ENCODE results near the gene COBL.

Gene COBL

GRCh38 chr7:51228386-51228958 lies 88.1 kb downstream of the COBL start:
- H3K4me1 Mint-ChIP-seq = peaks cover 26% of the 10 kb centered on the region
- no peak overlapping the region for H3K4me3 Mint-ChIP-seq
- DNase-seq = no peak
- H3K9me3 Mint-ChIP-seq = no peaks in the 10 kb centered on the region
- H3K27ac Mint-ChIP-seq = peak overlapping the region; percentile 44
- H3K27me3 Mint-ChIP-seq (ENCODE audit: low read depth, poor library complexity) = peaks cover 12% of the 10 kb centered on the region
- no peaks in the 10 kb centered on the region for H3K36me3 Mint-ChIP-seq (ENCODE audit: low read depth)
- TF ChIP-seq, protein P1, sequence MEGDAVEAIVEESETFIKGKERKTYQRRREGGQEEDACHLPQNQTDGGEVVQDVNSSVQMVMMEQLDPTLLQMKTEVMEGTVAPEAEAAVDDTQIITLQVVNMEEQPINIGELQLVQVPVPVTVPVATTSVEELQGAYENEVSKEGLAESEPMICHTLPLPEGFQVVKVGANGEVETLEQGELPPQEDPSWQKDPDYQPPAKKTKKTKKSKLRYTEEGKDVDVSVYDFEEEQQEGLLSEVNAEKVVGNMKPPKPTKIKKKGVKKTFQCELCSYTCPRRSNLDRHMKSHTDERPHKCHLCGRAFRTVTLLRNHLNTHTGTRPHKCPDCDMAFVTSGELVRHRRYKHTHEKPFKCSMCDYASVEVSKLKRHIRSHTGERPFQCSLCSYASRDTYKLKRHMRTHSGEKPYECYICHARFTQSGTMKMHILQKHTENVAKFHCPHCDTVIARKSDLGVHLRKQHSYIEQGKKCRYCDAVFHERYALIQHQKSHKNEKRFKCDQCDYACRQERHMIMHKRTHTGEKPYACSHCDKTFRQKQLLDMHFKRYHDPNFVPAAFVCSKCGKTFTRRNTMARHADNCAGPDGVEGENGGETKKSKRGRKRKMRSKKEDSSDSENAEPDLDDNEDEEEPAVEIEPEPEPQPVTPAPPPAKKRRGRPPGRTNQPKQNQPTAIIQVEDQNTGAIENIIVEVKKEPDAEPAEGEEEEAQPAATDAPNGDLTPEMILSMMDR (IDR thresholded peaks at IDR 0.05) = no peak

DNA sequence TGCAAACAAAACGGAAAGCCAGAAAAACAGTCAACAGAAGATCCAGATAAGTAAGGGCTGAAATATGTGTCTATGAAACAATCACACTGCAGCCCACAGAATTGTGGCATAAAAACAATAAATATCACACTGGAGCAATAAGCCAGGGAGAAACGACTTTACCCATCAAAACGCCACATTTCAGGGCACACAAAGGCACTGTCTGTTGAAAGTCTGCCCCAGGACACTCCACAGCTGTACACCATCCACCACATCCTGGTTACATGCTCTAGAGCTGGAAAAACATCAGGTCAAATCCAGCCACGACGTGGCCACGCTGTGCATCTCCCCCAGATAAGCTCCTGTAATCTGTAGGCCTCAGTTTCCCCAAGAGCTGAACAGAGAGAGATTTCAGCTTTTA lies 88.7 kb downstream of the COBL start:
- Mint-ChIP-seq H3K4me1 (peaks cover 20% of the 10 kb centered on the region), H3K36me3 (ENCODE audit: low read depth) (no peaks in the 10 kb centered on the region), H3K27ac (no peak overlapping the region), H3K27me3 (ENCODE audit: low read depth, poor library complexity) (peaks cover 12% of the 10 kb centered on the region), H3K9me3 (no peaks in the 10 kb centered on the region), H3K4me3 (no peak overlapping the region)
- TF ChIP-seq, protein P1 (IDR thresholded peaks at IDR 0.05) = no peak
- no peak for DNase-seq

DNA sequence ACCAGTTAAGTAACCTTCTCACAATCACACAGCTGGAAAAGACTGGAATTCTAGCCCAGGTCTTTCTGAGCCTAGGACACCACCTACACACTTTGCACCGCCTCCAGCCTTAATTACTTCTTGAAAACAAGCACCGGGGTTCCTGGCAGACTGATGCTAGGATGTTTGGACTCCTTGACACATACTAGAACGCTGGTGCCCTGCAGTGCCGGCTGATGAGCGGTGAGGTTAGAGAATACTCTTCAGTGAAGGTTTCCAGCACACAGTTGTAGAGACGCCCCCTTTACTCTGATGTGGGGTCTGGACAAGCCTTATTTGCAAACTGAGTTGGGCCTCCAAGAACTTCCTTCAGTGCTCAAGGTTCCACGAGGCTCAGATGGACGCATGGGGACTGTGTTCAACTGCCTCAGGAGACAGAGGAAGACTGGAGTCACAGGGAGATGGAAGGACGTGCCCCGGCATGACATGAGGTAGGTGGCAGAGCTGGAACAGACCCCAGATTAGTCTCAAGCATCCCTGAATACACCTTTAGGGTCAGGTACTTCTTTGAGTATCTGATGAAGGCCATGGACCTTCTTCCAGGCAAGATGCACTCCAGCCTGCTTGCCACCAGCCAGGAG lies 89.6 kb downstream of the COBL start:
- no peak for DNase-seq
- H3K4me3 Mint-ChIP-seq = no peak overlapping the region
- H3K27me3 Mint-ChIP-seq (ENCODE audit: low read depth, poor library complexity) = peaks cover 12% of the 10 kb centered on the region
- H3K36me3 Mint-ChIP-seq (ENCODE audit: low read depth) = no peaks in the 10 kb centered on the region
- peaks cover 15% of the 10 kb centered on the region for H3K4me1 Mint-ChIP-seq
- H3K9me3 Mint-ChIP-seq = no peaks in the 10 kb centered on the region
- TF ChIP-seq, protein P1 (IDR thresholded peaks at IDR 0.05) = no peak
- no peak overlapping the region for H3K27ac Mint-ChIP-seq

DNA sequence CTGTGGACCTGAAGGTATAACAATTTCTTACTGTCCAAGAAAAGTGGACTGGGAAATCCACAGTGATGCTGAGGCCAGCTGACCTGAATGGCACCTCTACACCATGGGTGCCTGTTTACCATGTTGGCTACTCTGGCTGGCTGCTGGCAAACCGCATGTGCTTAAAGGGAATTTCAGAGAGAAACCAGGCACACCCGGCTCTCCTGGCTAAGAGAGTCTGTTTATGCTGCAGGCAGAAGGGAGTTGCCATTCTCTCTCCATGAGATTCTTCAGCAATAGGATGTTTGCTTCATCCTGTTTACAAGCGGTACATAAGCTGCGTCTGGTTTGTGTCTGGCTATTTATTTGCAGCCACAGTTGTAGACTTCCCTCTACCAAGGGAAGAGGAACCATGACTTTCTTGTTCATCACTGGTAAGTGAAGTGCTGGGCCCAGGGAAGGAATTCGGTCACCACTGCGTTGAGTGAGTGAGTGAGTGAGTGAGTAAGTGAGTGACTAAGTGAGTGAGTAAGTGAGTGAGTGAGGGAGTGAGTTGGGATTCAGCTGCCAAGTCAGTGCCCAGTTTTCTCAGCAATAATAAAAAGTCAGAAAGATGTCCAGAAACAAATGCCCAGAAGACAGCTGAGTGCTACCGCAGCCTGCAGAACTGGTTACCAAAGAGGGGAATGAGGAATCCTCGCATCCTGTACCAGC lies 90.4 kb downstream of the COBL start:
- Mint-ChIP-seq H3K9me3 (no peaks in the 10 kb centered on the region), H3K4me3 (no peak overlapping the region), H3K4me1 (peaks cover 15% of the 10 kb centered on the region), H3K36me3 (ENCODE audit: low read depth) (no peaks in the 10 kb centered on the region), H3K27ac (no peak overlapping the region), H3K27me3 (ENCODE audit: low read depth, poor library complexity) (peaks cover 12% of the 10 kb centered on the region)
- TF ChIP-seq, protein P1 (IDR thresholded peaks at IDR 0.05) = no peak
- no peak for DNase-seq

DNA sequence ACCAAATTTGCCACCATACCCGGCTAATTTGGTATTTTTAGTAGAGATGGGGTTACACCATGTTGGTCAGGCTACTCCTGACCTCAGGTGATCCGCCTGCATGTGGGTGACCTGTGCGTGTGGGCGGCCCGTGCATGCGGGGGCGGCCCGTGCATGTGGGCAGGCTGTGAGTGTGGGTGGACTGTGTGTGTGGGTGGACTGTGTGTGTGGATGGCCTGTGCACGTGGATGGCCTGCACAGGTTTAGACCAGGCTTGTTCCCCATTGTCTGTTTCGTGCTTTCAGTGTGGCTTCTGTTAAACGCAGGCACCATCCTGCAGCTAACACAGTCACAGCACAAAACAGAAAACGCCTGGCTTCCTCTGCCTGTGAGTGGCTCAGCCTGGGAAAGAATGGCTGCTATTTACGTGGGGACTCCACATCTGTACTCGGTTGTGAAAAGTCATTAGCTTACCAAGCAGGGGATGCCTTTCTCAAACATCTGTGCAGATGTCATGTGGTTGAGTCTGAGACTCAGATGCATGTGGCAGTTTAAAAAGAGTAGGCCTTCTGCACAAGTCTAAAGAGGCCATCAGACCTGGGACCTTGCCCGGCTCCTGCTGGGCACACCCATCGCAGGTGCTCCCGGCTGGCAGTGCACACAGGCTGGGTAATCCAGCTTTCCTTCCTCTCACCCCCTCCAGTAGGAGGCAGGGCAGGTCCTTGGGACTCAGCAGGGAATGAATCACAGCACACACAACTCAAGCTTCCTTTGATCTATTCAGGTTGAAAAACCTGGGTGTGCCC lies 91.6 kb downstream of the COBL start:
- no peaks in the 10 kb centered on the region for H3K9me3 Mint-ChIP-seq
- no peak for DNase-seq
- TF ChIP-seq, protein P1 (IDR thresholded peaks at IDR 0.05) = no peak

More for the DNA sequence above, 91.6 kb downstream of the COBL start:
- Mint-ChIP-seq H3K4me1 (peaks cover 16% of the 10 kb centered on the region), H3K4me3 (no peak overlapping the region), H3K36me3 (ENCODE audit: low read depth) (no peaks in the 10 kb centered on the region), H3K27me3 (ENCODE audit: low read depth, poor library complexity) (peaks cover 8% of the 10 kb centered on the region), H3K27ac (no peak overlapping the region)
